Adipose tissue (tissue), 3 donors: Measurements from ENCODE around the gene PYGO1. TPM values are rescaled to one million over a fixed set of nuclear protein-coding genes. Genes with fewer than 3 reads are reported as not detected.

Experiments used
- H3K27ac ChIP-seq: one replicate; pipeline ENCODE4 v1.5.1; 2013; ENCODE audit warnings: low read depth, low read length
- WGBS, 3 donors: extraction: QIAGEN DNeasy Blood & Tissue Kit; methylation state at CpG; one replicate each; pipeline ENCODE4 v1.1.7; 2013; 5-methylcytosine and 5-hydroxymethylcytosine counted together
- polyA plus RNA-seq, 3 donors: library from polyadenylated mRNA; stranded (reverse); fragments of 200-250 nt; gene quantifications; one replicate each; pipeline ENCODE4 v1.2.3, GENCODE V29; 2013
- donor health status: healthy with polysubstance abuse.
- donor health status: Bipolar disorder and iron deficiency.
- donor health status: healthy.

PYGO1 gene
- polyA plus RNA-seq, 3 donors: 0.38 to 1.5 (median 1.1) TPM

DNA sequence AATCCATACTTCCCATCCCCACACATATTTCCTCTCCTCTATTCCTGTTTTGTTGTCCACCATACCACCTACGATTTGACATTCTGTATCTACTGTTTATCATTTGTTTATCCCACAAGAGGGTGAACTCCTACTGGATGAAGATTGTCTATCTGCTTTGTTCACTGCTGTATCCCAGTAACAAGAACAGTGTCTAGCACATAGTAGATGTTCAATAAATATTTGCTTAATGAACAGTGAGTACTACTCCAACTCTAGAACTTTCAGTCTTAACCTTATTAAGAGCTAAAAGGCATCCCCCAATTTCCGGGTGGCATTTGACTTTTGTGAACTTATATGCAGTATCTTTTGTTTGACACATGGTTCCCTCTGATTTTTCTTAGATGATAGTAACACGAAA, 1.3 kb downstream of the PYGO1 start:
- 74 to 79% (median 76%) methylated on average over 3 of the region's 3 CpGs for WGBS, 3 donors
- no peak overlapping the region for H3K27ac ChIP-seq

DNA sequence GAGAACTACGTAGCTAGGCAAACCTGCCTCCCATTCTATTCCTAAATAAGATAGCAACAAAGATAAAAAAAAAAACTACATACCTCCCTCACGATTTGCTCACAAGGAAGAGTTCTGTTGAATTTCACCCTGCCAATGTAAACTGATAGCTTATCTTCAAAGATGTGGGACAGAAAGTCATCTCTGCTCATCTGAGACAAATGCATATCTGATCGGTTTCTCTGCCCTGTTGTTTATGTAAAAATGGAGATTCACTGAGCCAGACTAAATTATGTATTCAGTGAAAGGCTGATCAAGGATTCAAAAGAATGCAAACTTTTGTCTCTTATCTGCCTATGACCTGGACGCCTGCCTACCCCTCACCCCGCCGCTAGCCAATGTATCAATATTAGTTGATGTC, 11.2 kb downstream of the PYGO1 start:
- WGBS, 3 donors: 72 to 88% (median 86%) methylated on average over 6 of the region's 6 CpGs
- no peak overlapping the region for H3K27ac ChIP-seq

DNA sequence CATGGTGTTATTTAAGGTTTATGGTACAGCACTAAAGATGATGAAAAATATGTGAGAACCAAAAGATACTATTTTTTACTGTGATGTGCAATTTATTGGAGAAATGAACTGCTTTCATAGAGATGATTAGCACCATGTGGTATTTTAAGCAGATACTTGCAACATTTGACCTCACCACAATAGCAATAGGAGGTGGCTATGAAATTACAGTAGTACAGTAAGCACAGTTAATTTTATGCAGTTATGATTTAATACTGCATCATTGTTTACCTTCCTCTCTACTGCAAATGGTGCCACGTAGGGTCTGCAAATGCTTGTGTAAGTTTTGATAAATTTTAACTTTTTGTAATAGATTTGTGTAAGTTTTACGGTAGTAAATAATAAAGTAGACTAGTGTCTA, 14.0 kb downstream of the PYGO1 start:
- 67 to 95% (median 91%) methylated on average over 2 of the region's 2 CpGs for WGBS, 3 donors
- H3K27ac ChIP-seq: no peak overlapping the region

DNA sequence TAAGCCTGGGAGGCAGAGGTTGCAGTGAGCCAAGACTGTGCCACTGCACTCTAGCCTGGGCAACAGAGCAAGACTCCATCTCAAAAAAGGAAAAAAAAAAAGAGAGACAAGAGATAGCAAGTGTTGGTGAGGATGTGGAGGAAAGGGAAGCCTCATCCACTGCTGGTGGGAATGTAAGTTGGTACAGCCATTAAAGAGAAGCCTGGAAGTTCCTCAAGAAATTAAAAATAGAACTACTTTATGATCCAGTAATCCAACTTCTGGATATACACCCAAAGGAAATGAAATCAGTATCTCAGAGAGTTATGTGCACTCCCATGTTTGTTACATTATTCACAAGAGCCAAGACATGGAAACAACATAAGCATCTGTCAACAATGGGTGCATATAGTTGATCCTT, 14.9 kb downstream of the PYGO1 start:
- H3K27ac ChIP-seq: no peak overlapping the region

DNA sequence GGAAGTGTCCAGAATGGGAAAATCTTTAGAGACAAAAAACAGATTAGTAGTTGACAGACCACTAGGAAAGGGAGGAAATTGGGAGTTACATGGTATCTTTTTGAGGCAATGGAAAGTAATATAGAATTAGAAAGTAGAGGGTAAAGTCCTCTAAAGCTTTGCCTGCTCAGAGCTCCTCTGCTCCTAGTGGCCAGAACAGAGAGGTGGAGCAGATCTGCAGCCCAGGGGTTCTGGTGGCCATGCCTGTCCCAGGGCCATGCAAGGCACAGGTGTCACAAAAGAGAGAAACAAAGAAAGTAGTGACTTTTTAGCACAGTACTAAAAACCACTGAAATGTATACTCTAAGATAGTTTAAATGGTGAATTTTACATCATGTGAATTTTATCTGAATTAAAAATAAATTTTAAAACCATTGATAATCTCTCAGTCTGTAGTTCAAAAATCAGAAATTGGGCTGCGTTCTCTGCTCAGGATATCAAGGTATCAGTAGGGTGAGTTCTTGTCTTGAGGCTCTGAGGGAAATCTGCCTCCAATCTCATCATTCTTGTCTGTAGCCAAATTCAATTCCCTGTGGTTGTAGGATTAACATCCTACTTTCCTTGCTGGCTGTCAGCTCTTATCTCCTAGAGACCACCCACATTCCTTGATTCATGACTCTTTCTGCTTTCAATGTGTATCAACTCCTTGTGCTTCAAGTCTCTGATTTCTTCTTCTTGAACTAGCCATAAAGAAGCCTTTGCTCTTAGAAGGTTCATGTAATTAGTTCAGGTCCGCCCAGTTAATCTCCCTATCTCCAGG, 23.6 kb downstream of the PYGO1 start:
- 90 to 98% (median 95%) methylated on average over 2 of the region's 2 CpGs for WGBS, 3 donors
- H3K27ac ChIP-seq: no peak overlapping the region

DNA sequence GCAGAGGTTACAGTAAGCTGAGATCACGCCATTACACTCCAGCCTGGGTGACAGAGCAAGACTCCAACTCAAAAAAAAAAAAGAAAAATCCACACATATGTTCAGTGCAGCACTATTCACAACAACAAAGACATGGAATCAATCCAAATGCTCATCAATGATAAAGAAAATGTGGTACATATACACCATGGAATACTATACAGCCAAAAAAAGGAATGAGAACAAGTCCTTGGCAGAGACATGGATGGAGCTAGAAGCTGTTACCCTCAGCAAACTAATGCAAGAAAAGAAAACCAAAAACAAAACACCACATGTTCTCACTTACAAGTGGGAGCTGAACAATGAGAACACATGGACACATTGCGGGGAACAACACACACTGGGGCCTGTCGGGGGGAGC, 25.5 kb downstream of the PYGO1 start:
- no peak overlapping the region for H3K27ac ChIP-seq
- WGBS, 3 donors: 80 to 85% (median 82%) methylated on average over 3 of the region's 3 CpGs

DNA sequence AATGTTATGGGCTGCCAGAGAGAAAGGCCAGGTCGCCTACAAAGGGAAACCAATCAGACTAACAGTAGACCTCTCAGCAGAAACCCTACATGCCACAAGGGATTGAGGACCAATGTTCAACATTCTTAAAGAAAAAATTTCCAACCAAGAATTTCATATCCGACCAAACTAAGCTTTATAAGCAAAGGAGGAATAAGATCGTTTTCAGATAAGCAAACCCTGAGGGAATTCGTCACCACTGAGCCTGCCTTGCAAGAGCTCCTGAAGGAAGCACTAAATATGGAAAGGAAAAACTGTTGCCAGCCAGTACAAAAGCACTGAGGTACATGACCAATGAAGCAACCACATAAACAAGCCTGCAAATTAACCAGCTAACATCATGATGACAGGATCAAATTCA, 33.1 kb downstream of the PYGO1 start:
- 93 to 94% (median 94%) methylated on average over 4 of the region's 4 CpGs for WGBS, 3 donors

DNA sequence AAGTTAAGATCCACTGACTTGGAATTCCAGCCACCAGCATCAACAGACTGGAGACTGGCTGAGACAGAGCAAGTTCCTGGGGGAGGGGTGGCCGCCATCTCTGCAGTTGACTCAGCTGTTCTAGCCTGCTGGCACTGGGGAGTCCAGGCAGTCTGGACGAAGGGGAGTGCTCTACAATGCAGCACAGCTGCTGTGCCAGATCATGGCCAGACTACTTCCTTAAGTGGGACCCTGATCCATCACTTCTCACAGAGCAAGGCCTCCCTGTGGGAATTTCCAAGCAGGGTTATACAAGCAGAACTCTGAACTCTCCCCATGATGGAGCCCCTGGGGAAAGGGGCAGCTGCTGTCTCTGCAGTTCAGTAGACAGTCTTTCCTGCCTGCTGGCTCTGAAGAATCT, 35.2 kb downstream of the PYGO1 start:
- no peak overlapping the region for H3K27ac ChIP-seq
- 59 to 66% (median 63%) methylated on average over 2 of the region's 2 CpGs for WGBS, 3 donors

More for the DNA sequence above, 33.1 kb downstream of the PYGO1 start:
- no peak overlapping the region for H3K27ac ChIP-seq

DNA sequence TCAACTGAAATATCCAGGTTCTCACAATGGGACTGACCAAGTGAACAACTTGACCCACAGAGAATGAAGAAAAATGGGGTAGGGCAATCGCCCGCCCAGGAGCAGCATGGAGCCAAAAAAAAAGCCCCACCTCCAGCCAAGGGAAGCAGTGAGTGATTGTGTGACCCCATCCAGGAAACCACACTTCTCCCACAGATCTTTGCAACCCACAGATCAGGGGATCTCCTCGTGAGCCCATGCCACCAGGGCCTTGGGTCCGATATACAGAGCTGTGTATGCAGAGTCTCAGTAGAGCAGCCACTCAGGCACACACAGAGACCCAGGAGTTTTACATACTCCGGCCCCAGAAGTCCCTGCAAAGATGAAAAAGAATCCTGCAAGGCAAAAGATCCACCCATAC, 35.7 kb downstream of the PYGO1 start:
- 55 to 87% (median 80%) methylated on average over 5 of the region's 5 CpGs for WGBS, 3 donors

DNA sequence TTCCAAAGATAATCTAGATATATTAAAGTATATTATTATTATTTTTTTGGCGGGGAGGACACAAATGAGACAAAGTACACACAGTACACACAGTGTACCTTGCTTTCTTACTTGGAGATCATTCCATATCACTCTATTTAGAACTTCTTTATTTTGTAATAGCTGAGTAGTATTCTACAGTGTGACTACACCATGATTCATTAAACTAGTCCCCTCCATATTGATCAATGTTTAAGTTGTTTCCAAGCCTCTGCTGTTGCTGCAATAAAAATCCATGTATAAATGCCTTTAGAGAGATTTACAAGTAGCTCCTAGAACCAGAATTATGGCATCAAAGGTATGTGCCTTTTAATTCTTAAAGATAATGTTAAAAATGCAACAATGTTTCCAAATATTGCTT, 38.8 kb downstream of the PYGO1 start:
- WGBS, 3 donors: 97 to 100% (median 98%) methylated on average over 1 of the region's 1 CpG
- no peak overlapping the region for H3K27ac ChIP-seq

More for the DNA sequence above, 35.7 kb downstream of the PYGO1 start:
- H3K27ac ChIP-seq: no peak overlapping the region

DNA sequence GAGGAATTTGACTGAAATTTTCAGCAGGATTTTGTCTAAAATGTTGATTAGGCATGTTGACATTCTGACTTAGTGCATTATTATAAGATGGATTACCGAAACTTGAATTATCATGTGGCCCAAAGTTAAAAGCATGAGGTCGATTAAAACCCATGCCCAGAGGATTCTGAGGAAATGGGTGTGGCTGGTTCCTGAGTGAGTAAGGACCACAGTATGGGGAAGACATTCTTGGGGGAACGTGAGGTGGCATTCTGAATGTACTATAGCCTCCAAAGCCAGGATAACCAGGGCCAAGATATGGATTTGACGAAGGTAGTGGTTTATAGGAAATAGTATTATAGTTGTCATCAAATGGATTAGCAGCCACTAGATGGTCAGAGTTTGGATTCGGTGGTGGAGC, 41.4 kb downstream of the PYGO1 start:
- no peak overlapping the region for H3K27ac ChIP-seq
- WGBS, 3 donors: 77 to 83% (median 79%) methylated on average over 5 of the region's 5 CpGs

DNA sequence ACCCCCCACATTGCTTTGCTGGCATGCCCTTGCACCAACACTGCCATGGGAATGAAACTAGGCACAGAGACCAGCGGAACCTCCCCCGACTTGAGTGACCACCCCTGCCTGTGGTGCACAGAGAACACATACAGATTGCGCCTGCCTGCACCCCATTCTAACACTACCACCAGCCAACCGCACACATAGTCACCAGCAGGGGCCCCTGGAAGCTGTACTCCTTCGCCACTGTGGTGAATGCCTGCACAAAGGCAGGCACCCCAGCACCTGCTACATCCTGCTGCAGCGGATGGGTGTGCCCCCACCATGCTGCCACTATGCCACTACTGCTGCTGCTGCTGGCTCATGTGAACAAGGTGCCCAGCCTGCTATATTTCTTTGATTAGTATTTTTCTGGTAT, 52.7 kb downstream of the PYGO1 start:
- WGBS, 3 donors: 78 to 80% (median 79%) methylated on average over 6 of the region's 6 CpGs
- no peak overlapping the region for H3K27ac ChIP-seq

DNA sequence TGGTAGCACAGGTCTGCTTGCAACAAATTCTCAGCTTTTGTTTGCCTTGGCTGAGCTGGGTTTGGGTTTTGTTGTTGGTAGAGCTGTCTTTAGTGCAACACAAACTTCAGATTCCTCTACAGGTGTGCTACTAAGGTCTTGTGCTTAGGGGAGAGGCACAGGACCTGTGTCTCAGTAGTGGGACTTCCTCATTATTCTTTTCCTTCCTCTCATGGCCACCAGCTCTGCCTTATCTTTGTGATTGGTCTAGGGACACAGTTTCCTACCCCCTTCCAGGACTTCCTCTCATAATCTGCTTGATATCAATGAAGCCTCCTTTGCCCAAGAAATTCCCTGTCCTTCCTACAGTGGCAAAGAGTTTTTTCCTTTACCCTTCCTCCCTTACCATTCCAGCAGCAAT, 55.2 kb downstream of the PYGO1 start:
- no peak overlapping the region for H3K27ac ChIP-seq

DNA sequence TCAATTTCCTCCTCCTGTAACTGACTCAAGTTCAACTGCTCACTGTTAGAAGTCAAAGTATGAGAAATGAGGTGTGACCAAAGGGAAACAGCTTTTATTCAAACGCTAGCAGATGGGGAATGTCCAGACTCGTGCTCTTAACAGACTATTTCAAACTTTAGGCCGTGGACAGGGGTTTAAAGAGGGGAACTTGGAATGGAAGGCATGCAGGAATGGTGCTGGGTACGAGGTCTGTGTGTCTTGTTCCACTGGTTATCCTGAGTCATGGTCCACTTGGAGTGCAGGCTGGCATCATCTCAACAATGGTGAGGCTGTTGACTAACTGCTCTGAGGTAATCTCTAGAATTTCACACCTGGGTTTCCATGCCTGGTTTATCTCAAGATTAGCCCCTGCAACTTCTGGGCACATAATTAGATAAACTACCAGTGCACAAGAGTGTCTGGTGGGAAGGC, 57.3 kb downstream of the PYGO1 start:
- H3K27ac ChIP-seq: no peak overlapping the region
- WGBS, 3 donors: 50 to 51% (median 51%) methylated on average over 4 of the region's 4 CpGs

DNA sequence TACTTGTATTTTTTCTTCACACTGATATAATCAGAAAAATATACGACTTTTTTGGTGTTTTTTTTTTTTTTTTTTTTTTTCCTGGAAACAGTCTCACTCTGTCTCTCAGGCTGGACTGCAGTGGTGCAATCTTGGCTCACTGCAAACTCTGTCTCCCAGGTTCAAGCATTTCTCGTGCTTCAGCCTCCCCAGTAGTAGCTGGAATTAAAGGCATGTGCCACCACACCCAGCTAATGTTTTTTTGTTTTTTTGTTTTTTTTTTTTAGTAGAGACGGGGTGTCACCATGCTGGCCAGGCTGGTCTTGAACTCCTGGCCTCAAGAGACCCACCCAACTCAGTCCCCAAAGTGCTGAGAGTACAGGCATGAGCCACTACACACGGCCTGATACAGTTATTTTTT, 59.3 kb downstream of the PYGO1 start:
- WGBS, 3 donors: 49 to 58% (median 58%) methylated on average over 4 of the region's 4 CpGs
- H3K27ac ChIP-seq: no peak overlapping the region

DNA sequence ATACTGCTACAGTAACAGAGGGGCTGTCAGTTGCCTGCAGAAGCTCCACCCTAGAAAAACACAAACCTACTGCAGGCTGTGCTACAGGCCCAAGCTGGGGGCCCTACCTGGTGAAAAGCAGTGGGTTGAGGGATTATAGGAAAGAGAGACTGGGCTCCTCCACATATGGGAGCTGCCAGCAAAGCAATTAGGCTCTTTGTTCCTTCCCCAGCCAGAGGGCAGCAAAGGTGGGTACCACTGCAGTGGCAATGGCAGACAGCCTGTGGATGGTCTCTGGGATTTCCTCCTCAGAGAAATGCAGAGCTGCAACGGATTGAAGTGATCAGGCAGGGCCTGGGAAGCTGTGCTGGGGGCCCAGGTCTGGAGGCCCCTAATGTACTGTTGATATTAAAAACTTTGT, 61.0 kb downstream of the PYGO1 start:
- WGBS, 3 donors: 89 to 95% (median 92%) methylated on average over 1 of the region's 1 CpG

DNA sequence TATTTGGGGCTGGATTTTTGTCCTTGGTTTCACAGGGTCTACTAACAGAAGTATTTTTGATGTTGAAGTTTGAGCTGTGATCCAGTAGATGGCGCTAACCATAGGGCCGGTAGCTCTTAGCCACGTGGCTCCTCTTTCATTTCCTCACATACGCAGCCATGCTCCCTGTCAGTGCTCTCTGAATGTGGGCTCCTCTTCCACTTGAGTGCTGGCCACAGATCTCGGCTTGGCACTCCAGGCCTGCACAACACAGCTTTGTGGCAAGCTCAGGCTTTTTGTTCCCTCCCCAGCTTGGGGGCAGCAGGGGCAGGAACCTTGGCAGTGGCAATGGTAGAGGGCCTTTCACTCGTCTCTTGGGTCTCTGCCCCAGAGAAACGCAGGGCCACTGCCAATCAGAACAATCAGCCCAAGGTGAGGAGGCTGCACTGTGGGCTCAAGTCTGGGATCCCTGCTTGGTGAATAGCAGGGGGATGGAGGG, 61.5 kb downstream of the PYGO1 start:
- WGBS, 3 donors: 32 to 36% (median 34%) methylated on average over 7 of the region's 7 CpGs
- H3K27ac ChIP-seq: no peak overlapping the region

More for the DNA sequence above, 61.0 kb downstream of the PYGO1 start:
- no peak overlapping the region for H3K27ac ChIP-seq

DNA sequence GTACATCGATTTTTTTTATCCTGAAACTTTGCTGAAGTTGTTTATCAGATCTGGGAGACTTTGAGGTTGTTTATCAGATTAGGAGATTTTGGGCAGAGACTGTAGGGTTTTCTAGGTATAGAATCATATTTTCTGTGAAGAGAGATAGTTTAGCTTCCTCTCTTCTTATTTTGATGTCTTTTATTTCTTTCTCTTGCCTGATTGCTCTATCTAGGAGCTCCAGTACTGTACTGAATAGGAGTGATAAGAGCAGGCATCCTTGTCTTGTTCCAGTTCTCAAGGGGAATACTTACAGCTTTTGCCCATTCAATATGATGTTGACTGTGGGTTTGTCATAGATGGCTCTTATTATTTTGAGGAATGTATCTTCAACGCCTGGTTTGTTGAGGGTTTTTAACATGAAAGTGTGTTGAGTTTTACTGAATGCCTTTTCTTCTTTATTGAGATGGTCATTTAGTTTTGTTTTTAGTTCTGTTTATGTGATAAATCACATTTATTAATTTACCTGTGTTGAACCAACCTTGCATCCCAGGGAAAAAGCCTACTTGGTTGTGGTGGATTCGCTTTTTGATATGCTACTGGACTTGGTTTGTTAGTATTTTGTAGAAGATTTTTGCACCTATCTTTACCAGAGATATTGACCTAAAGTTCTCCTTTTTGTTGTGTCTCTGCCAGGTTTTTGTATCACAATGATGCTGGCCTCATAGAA, 65.2 kb downstream of the PYGO1 start:
- H3K27ac ChIP-seq: no peak overlapping the region
- 75 to 92% (median 84%) methylated on average over 3 of the region's 3 CpGs for WGBS, 3 donors

DNA sequence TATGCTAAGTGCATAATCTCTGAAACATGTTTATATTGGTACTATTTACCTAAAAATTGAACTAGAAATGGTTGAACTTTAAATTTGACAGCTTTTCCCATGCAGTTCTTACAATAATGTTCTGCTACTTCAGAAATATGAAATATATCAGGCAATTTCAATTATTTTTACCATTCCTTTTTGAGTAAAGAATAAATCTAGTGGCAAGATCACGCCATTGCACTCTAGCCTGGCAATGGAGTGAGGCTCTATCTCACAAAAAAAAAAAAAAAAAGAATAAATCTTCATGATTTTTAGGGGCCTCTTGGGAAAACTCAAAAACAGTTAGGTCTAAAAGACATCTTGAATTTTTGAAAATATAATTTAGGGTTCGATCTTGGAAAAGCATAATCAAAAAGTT, 69.5 kb downstream of the PYGO1 start:
- no peak overlapping the region for H3K27ac ChIP-seq
- 81 to 86% (median 84%) methylated on average over 2 of the region's 2 CpGs for WGBS, 3 donors

DNA sequence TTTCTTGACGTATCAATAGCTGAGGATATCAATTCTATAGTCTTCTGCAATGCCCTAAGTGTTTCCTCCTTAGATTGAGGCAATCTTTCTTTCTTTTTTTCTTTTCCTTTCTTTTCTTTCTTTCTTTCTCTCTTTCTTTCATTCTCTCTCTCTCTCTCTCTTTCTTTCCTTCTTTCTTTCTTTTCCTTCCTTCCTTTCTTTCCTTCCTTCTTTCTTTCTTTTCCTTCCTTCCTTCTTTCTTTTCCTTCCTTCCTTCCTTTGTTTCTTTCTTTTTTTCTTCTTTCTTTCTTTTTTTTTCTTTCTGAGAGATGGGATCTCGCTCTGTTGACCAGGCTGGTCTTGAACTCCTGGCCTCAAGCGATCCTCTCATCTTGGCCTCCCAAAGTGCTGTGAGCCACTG, 70.1 kb downstream of the PYGO1 start:
- no peak overlapping the region for H3K27ac ChIP-seq
- 77 to 97% (median 93%) methylated on average over 3 of the region's 3 CpGs for WGBS, 3 donors
